CD4-positive, alpha-beta T cell treated with Interferon gamma for 1 hour (primary cell): ENCODE data around the gene KCMF1.
"Not testable (repeated sequence)": the region's sequence is repeated elsewhere in the genome, so short reads cannot be mapped to it uniquely, and the experiment has no call there.

ENCODE experiments used
- DNase-seq: peaks from one replicate; pipeline ENCODE4 v3.0.0-alpha.2; 2020

Gene KCMF1

GRCh38 chr2:84970868-84971509 is at the start of gene KCMF1:
Gene KCMF1 (plus strand): TSS chr2:84971161. CDS start chr2:84971452, 291 bp downstream.
- DNase-seq = peak; percentile 66

DNA sequence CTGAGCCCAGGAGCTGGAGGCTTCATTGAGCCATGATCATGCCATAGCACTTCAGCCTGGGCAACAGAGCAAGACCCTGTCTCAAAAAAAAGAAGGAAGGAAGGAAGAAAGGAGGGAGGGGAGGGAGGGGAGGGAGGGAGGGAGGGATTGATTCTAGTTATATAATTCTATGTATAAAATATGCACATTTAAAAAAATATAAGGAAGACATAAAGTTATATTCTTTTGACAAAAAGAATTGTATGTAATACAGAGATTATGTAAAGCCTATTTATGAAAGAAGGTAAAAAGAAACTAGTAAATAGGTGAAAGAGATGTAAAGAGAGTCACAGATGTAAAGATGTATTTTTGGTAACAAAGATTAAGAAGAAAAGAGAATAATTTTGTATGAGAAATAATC is 48.0 kb upstream of the KCMF1 start:
- DNase-seq = no peak

- peak; percentile 36 for DNase-seq
Measured at GRCh38 chr2:84924173-84925106, 46.5 kb upstream of the KCMF1 start.

GRCh38 chr2:84925336-84925723 is 45.6 kb upstream of the KCMF1 start:
- DNase-seq = no peak

DNA sequence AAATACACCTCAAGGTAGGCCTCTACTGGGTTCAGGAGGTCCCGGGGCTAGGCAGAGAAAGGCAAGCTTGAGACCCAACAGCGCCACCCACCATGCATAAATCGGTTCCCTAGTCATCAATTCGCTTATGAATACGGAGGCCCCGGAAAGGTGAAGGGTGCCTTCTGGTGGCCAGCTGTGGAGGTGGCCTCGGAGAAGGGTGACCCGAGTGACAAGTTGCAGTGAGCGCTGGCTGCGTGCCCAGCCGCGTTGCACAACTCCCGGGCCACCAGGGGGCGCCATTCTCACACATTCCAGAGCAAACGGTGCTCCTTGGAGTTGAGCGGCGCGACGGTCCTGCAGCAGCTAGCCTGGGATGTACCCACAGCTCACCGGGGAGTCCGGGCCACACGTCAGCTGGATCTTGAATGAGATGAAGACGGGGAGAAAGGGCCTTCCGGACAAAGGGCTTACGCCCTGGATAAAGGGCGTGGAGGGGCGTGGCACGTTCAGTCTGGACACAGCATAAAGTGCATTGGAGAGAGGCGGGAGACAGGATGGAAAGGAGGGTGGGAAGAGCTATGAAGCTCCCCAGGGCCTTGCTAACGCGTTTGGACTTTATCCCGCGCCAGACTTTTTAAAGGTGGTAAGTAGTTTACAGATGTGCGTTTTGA is 45.1 kb upstream of the KCMF1 start:
- DNase-seq = peak; percentile 95

DNA sequence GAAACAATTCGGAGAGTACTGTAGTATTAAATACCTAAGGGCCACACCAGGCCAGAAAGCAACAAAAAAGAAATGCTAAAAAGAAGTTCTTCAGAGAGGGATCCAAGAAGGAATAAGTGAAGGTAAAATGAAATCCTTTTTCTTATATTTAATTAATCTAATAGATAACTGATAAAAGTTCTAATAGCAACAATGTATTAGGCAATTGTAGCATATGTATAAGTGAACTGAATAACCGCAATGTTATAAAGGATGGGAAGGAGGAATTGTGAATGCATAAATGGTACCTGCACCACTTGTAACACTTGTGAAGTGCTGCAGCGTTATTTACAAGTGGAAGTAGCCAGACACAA is 43.7 kb upstream of the KCMF1 start:
- DNase-seq = no peak

GRCh38 chr2:84931384-84931821 is 39.6 kb upstream of the KCMF1 start:
- DNase-seq = no peak

DNA sequence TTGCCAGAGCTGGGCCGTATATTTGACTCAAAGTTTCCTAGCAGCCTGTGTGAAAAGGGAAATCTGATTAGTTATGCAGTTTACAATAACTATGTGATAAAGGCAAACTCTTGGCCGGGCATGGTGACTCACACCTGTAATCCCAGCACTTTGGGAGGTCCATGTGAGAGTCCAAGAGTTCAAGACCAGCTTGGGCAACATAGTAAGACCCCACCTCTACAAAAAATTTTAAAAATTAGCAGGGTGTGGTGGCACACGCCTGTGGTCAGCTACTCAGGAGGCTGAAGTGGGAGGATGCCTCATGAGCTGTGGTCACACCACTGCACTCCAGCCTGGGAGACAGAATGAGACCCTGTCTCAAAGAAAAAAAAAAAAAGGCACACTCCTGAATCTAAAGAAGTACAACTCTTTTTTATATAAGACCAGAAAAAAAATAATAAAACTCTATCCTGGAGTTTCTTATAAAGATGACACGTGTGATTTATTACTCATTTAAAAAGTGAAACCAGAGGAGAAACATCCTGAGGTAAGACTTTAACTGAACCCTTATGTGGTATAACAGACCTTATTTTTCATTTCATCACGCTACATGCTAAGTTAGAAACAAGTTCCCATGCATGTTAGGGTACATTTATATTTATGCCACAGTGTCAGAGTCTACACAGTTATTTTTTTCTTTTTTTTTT is 32.6 kb upstream of the KCMF1 start:
- no peak for DNase-seq

DNA sequence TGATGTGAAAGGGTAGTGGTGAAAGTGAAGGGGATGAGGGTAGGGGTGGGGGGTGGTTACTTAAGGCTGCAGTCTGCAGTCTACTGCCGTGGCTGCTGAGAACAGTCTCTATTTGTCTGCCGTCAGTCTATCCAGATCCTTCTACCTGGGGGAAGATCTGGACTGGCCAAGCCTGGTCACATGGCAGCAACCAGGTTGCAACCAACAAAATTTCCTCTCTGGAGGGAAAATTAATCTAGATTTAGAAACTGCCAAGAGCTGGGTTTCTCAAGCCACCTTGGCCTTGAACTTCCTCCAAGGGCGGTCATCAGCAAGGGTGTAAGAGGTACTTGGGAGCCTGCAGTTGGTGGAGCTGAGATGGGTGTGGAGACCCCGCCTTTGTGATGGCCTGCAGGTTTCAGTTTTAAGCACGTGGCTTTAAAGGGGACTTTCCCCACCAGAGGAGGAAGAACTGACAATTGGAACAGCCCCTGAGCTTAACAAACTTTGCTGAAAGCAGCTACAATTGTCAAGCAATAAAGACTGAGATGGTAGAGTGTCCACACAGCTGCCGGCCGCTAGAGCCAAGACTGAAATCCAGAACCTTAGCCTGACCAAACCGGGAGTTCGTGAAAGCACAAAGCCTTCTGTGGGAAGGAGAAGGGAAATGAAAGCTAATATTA is 31.4 kb upstream of the KCMF1 start:
- peak; percentile 85 for DNase-seq

DNA sequence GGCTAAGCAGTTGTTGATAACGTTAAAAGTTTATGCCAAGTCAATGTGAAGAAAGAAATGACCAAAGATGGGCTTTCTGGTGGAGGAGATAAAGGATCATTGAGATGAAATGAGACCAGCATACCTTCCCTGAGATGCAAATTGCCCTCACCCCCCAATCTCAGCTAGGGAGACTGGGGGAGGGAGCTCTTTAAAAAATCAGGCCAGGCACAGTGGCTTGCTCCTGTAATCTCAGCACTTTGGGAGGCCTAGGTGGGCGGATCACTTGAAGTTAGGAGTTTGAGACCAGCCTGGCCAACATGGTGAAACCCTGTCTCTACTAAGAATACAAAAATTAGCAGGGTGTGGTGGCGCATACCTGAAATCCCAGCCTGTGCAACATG is 30.9 kb upstream of the KCMF1 start:
- no peak for DNase-seq

DNA sequence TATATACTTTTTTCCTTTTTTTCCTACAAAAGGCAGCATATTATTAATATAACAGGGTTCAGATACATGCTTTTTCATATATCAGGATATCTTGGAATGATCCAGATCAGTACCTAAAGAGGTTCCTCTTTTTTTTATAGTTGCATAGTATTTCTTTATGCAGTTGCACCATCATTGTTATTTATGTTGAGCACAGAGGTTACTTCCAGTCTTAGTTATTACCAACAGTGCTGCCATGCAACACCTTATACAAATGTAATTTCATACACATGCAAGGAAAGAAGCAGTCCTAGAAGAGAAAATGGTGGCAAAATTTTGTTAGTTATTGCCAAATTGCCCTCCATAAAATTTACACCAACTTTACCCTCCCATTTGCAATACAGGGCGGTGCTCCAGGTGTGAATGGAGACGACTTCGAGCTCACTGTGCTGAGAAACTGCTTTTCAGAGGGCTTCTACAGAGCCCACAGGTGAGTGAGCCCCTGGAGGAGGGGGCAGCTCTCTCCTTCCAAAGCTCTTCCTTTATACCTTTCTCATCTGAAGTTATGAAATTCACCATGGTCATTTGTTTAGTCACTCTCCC is 30.0 kb upstream of the KCMF1 start:
- DNase-seq = no peak

- no peak for DNase-seq
Measured at GRCh38 chr2:84942166-84942565, 28.8 kb upstream of the KCMF1 start.

GRCh38 chr2:84942964-84943421 is 28.0 kb upstream of the KCMF1 start:
- DNase-seq = no peak

DNA sequence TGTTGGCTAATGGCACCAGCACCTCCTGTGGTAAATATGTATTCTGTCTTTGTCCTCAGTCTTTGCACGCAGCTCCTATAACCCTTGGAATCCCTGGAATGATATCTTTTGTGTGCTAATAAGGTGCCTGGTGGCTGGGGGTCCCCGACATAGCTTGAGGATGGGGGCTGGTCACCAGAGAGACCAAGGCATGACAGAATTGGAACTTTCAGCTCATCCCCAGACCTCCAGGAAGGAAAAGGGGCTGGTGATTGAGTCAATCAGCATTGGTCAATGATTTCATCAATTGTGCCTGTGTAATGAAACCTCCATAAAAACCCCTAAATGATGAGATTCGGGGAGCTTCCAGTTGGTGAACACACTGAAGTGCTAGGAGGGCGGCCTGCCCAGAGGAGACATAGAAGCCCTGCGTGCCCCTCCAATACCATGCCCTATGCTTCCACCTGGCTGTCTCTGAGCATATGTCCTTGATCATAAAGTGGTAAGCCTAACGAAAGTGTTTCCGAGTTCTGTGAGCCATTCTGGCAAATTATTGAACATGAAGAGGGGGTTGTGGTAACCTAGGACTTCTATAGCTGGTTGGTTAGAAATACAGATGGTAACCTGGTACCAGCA is 26.6 kb upstream of the KCMF1 start:
- DNase-seq = no peak

DNA sequence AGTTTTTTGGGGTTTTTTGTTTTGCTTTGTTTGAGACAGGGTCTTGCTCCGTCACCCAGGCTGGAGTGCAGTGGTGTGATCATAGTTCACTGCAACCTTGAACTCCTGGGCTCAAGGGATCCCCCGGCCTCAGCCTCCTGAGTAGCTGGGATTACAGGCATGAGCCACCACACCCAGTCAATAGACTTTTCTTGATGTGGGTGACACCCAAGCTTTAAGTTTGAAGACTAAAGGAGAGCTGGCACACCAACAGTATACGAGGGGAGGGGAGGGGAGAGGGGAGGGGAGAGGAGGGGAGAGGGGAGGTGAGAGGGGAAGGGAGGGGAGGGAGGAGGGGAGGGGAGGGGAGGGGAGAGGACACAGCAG is 25.1 kb upstream of the KCMF1 start:
- DNase-seq = not testable (repeated sequence)

- peak; percentile 48 for DNase-seq
Measured at GRCh38 chr2:84946204-84947009, 24.6 kb upstream of the KCMF1 start.

- DNase-seq = no peak
Measured at GRCh38 chr2:84947010-84947593, 23.9 kb upstream of the KCMF1 start.

DNA sequence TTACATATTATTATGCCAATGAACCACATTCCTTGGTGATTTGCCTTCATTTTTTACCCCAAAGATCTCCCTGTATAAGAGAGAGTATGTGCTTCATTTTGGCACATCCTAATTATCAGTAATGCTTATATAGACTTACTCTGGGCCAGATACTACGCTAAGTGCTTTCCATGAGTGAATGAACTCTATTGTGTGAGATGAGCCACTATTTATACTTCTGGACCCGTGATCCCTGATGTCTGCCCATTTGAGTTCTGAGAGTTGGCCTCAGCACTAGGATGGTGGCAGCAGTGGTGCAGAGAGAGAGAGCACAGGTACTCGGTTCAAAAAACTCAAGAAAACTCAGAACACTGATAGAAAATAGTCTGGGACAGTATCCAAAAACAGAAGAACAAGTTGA is 17.4 kb upstream of the KCMF1 start:
- no peak for DNase-seq

DNA sequence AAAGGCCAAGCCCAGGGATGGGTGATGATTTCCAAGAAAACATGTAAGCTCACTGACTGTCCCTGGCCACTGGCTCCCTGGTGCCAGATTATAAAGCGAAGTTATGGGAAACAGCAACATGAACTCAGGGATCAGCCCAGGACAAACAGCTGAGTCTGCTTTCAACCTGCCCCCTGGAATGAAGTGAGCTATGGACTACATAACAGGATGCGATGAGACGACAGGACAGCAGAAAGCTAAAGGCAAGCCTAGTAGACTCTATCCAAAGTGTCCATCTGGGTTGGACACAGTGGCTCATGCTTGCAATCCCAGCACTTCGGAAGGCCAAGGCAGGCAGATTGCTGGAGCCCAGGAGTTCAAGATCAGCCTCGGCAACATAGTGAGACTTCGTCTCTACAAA is 16.6 kb upstream of the KCMF1 start:
- no peak for DNase-seq
